Measurements from ENCODE around the gene RPLP2. TPM values are rescaled to one million over a fixed set of nuclear protein-coding genes. Genes with fewer than 3 reads are reported as not detected.

Gene RPLP2
- total RNA-seq, 2 donors from 2014 or later: 1,286 to 1,386 TPM

GRCh38 chr11:799641-800316 lies 10.0 kb upstream of the RPLP2 start:
- intact Hi-C loops (cut with DNase I): loop anchor here (10.0 kb wide), 2 partner anchors 55 to 135 kb away; partner anchors contain the start of gene TALDO1 (in 1 of the 2)
- DNase-seq (ENCODE audit: low spot score): no peak

- no peak for DNase-seq (ENCODE audit: low spot score)
- intact Hi-C loops (cut with DNase I): loop anchor here in 1 of 2 donors (10.0 kb wide), 1 partner anchor 56 kb away; the partner anchor contains the start of gene TALDO1
Observed at GRCh38 chr11:800473-800872, 9.3 kb upstream of the RPLP2 start.

GRCh38 chr11:801097-801780 lies 8.5 kb upstream of the RPLP2 start:
- intact Hi-C loops (cut with DNase I): loop anchor here in 1 of 2 donors (10.0 kb wide), 1 partner anchor 56 kb away; the partner anchor contains the start of gene TALDO1
- no peak for DNase-seq (ENCODE audit: low spot score)

GRCh38 chr11:802018-802617 lies 7.6 kb upstream of the RPLP2 start:
- intact Hi-C loops (cut with DNase I): loop anchor here in 1 of 2 donors (10.0 kb wide), 1 partner anchor 57 kb away; the partner anchor contains the start of gene TALDO1
- no peak for DNase-seq (ENCODE audit: low spot score)

GRCh38 chr11:802693-803466 lies 6.9 kb upstream of the RPLP2 start:
- intact Hi-C loops (cut with DNase I): loop anchor here in 1 of 2 donors (10.0 kb wide), 1 partner anchor 58 kb away; the partner anchor contains the start of gene TALDO1
- DNase-seq (ENCODE audit: low spot score): no peak

- DNase-seq (ENCODE audit: low spot score): peak; percentile 80
- intact Hi-C loops (cut with DNase I): loop anchor here in 1 of 2 donors (10.0 kb wide), 1 partner anchor 59 kb away; the partner anchor contains the start of gene TALDO1
Observed at GRCh38 chr11:803467-803742, 6.4 kb upstream of the RPLP2 start.

- DNase-seq (ENCODE audit: low spot score): peak; percentile 82
- intact Hi-C loops (cut with DNase I): loop anchor here in 1 of 2 donors (10.0 kb wide), 1 partner anchor 59 kb away; the partner anchor contains the start of gene TALDO1
Observed at GRCh38 chr11:803770-804598, 5.8 kb upstream of the RPLP2 start.

GRCh38 chr11:804599-804964 lies 5.2 kb upstream of the RPLP2 start:
- intact Hi-C loops (cut with DNase I): loop anchor here in 1 of 2 donors (10.0 kb wide), 1 partner anchor 60 kb away; the partner anchor contains the start of gene TALDO1
- no peak for DNase-seq (ENCODE audit: low spot score)

GRCh38 chr11:808427-809286 lies 1.1 kb upstream of the RPLP2 start:
- intact Hi-C loops (cut with DNase I): loop anchor here in 1 of 2 donors (10.0 kb wide), 1 partner anchor 64 kb away; the partner anchor contains the start of gene TALDO1
- DNase-seq (ENCODE audit: low spot score): peak; percentile 95

GRCh38 chr11:810040-810567 lies 337 bp downstream of the RPLP2 start:
- intact Hi-C loops (cut with DNase I): no loop called here
- peak; percentile 81 for DNase-seq (ENCODE audit: low spot score)

GRCh38 chr11:811446-812245 lies 1.9 kb downstream of the RPLP2 start:
- no peak for DNase-seq (ENCODE audit: low spot score)
- intact Hi-C loops (cut with DNase I): no loop called here

GRCh38 chr11:812390-812789 lies 2.6 kb downstream of the RPLP2 start:
- DNase-seq (ENCODE audit: low spot score): no peak
- intact Hi-C loops (cut with DNase I): no loop called here

- intact Hi-C loops (cut with DNase I): no loop called here
- no peak for DNase-seq (ENCODE audit: low spot score)
Observed at GRCh38 chr11:813072-813455, 3.3 kb downstream of the RPLP2 start.

- no peak for DNase-seq (ENCODE audit: low spot score)
- intact Hi-C loops (cut with DNase I): no loop called here
Observed at GRCh38 chr11:813456-814096, 3.8 kb downstream of the RPLP2 start.

GRCh38 chr11:815675-816432 lies 6.1 kb downstream of the RPLP2 start:
- no peak for DNase-seq (ENCODE audit: low spot score)
- intact Hi-C loops (cut with DNase I): loop anchor here in 1 of 2 donors (5.0 kb wide), 1 partner anchor 1011 kb away; no protein-coding TSS in a partner anchor

Measured in posterior vena cava (tissue), 2 donors.